Prostate gland (tissue), 2 donors: ENCODE data around the gene PEX7.

ENCODE experiments used
- CTCF ChIP-seq, 4 experiments: fragments of 200-600 bp in 2 of 4; fragments of 450-650 bp in 2 of 4; sonication (generic) in 2 of 4; IDR thresholded peaks; 1 replicate in 3 of 4; 2 replicates in 1 of 4; pipeline ENCODE4 v1.5.1; 2016 to 2019; ENCODE audit warnings: antibody characterized with exemption in 4 of 4, mild to moderate bottlenecking in 2 of 4, moderate library complexity in 2 of 4
- POLR2AphosphoS5 ChIP-seq: sonication (generic); formaldehyde crosslinking; IDR thresholded peaks from one replicate; pipeline ENCODE4 v1.6.1; 2017; ENCODE audit warnings: antibody characterized with exemption

- TF ChIP-seq POLR2AphosphoS5 (no peak), CTCF (IDR thresholded peaks at IDR 0.05) (no peak)
Measured at GRCh38 chr6:136823128-136823660, 802 bp downstream of the PEX7 start.
